GM23248 (cell line): Measurements from ENCODE around the gene ICE1.

Experiments
- EZH2 ChIP-seq: fragments of 200-600 bp; sonication (generic); IDR thresholded peaks from 2 replicates; pipeline ENCODE4 v1.6.1; 2018; ENCODE audit warnings: antibody characterized with exemption, mild to moderate bottlenecking; ENCODE audit not compliant: insufficient read depth, poor library complexity, severe bottlenecking
- EZH2phosphoT487 ChIP-seq: fragments of 200-600 bp; sonication (generic); IDR thresholded peaks from 2 replicates; pipeline ENCODE4 v1.6.1; 2018; ENCODE audit warnings: antibody characterized with exemption, moderate library complexity, mild to moderate bottlenecking, low read depth; ENCODE audit not compliant: insufficient read depth

- TF ChIP-seq EZH2 (no peak), EZH2phosphoT487 (no peak)
Observed at GRCh38 chr5:5381310-5381913, 41.1 kb upstream of the ICE1 start.
